Heart right ventricle (tissue), 16 donors: Measurements from ENCODE around the gene GREB1L. TPM values are rescaled to one million over a fixed set of nuclear protein-coding genes. Genes with fewer than 3 reads are reported as not detected.

Experiments used
- ATAC-seq, 8 donors: fragments of 200-7000 bp; cut with Tn5 transposase; one replicate each; pipeline ENCODE4 v1.9.1; 2020; ENCODE audit warnings: mild to moderate bottlenecking in 8 of 8, moderate library complexity in 8 of 8, moderate number of reproducible peaks in 1 of 8
- DNase-seq, 2 donors: peaks; one replicate each; pipeline ENCODE4 v3.0.0-alpha.2; 2020
- H3K27ac ChIP-seq, 10 donors: fragments of 200-600 bp; sonication (generic) in 2 of 10; one replicate each; pipeline versions ENCODE4 v1.5.0 to v1.8.0; 2020 to 2022; ENCODE audit warnings: mild to moderate bottlenecking in 3 of 10
- H3K27me3 ChIP-seq, 7 donors: fragments of 200-600 bp; one replicate each; pipeline ENCODE4 v1.8.0; 2021 to 2022; ENCODE audit warnings: mild to moderate bottlenecking in 2 of 7
- H3K36me3 ChIP-seq, 9 donors: fragments of 200-600 bp; sonication (generic) in 1 of 9; one replicate each; pipeline versions ENCODE4 v1.5.0 to v1.8.0; 2020 to 2022; ENCODE audit warnings: mild to moderate bottlenecking in 2 of 9
- H3K4me1 ChIP-seq, 9 donors: fragments of 200-600 bp; sonication (generic) in 1 of 9; one replicate each; pipeline versions ENCODE4 v1.5.0 to v1.8.0; 2020 to 2022; ENCODE audit warnings: mild to moderate bottlenecking in 4 of 9
- H3K4me3 ChIP-seq, 10 donors: fragments of 200-600 bp; sonication (generic) in 2 of 10; one replicate each; pipeline versions ENCODE4 v1.5.0 to v1.8.0; 2020 to 2022; ENCODE audit warnings: mild to moderate bottlenecking in 7 of 10, moderate library complexity in 2 of 10
- H3K9me3 ChIP-seq, 11 donors: fragments of 200-600 bp in 10 of 11; sonication (generic) in 2 of 11; one replicate each; pipeline versions ENCODE4 v1.5.0 to v1.8.0; 2013 to 2022; ENCODE audit warnings: mild to moderate bottlenecking in 2 of 11, control low read depth in 1 of 11, moderate library complexity in 1 of 11
- CTCF ChIP-seq, 9 donors: fragments of 200-600 bp; sonication (generic) in 2 of 9; IDR thresholded peaks; one replicate each; pipeline versions ENCODE4 v1.5.0 to v1.8.0; 2021 to 2022; ENCODE audit warnings: antibody characterized with exemption in 9 of 9, mild to moderate bottlenecking in 5 of 9, moderate library complexity in 1 of 9
- WGBS, 2 donors: extraction: QIAGEN DNeasy Blood & Tissue Kit; methylation state at CpG; one replicate each; pipeline ENCODE4 v1.1.7; 2013; ENCODE audit warnings: inconsistent platforms in 1 of 2; 5-methylcytosine and 5-hydroxymethylcytosine counted together
- intact Hi-C, 10 donors: fragments of 100-400 bp; cut with DNase I; formaldehyde crosslinking; loops; one replicate each; pipeline versions ENCODE4 v1.11.1 to v1.14.2; 2022
- polyA plus RNA-seq, 2 donors: library from polyadenylated mRNA; stranded (reverse); fragments of 200-250 nt; gene quantifications; one replicate each; pipeline ENCODE4 v1.2.3, GENCODE V29; 2013
- total RNA-seq, 10 donors: library from RNA; stranded (reverse); fragmentation: NEBNext Ultra II Directional in 3 of 10; extraction: Animal tissue kit (Norgen Biotek cat#: 25700) in 3 of 10; gene quantifications; one replicate each; pipeline versions ENCODE4 v1.2.1 to v1.2.4, GENCODE V29; 2021 to 2023
- donor health status: Arrhythmogenic right ventricular cardiomyopathy.
- donor health status: ischemic (EF 13 %, LVEDD 7.1; RV severe dilation, severe dysfunction).
- donor health status: healthy with polysubstance abuse.
- donor health status: DM: no; HTN: yes; CAD: no.
- donor health status: DM: no; HTN: no; CAD: no.
- donor health status: ischemic (EF 25% LVEDD 6.9; RV normal size, moderate dysfunction).
- donor health status: ischemic (EF 25% LVEDD 5.7; RV mildly dilated, moderate dysfunction).
- donor health status: healthy.
- donor health status: DM: yes; HTN: yes; CAD: no.
- donor health status: Ischemic cardiomyopathy.
- donor health status: ischemic (EF 35%, LVEDD 5.7; RV mildly dilated, moderate dysfunction).
- donor health status: nonischemic (EF 11% LVEDD 7.7; RV severe dilation, severe dysfunction).
- donor health status: DM: yes; HTN: yes; CAD: no.
- donor health status: PGD.
- donor health status: ischemic (EF 29% LVEDD 5.4; RV normal size, mild dysfunction).
- donor health status: nonischemic (EF 23%, LVEDD 6.1; RV moderate dilation, normal function).

Gene GREB1L
- total and polyA plus RNA-seq, 12 donors, result 0.54 to 14.3 (median 10.9) TPM

GRCh38 chr18:21389903-21390302 lies 147.9 kb downstream of the GREB1L start:
- peaks cover 0 to 14% (median 0%) of the 10 kb centered on the region in 9 donors for H3K4me1 ChIP-seq
- WGBS, 2 donors, result 96 to 100% methylated on average over 1 of the region's 1 CpG
- no peaks in the 10 kb centered on the region for H3K36me3 ChIP-seq
- peaks cover 0 to 6% (median 0%) of the 10 kb centered on the region in 7 donors for H3K27me3 ChIP-seq
- ATAC-seq (no peak), DNase-seq (no peak)
- intact Hi-C loops, result loop anchor here in 4 of 10 donors (10.0 kb wide), 4 partner anchors 45 to 155 kb away; partner anchors contain the start of gene GREB1L (in 1 of the 4)
- no peak for TF ChIP-seq CTCF (IDR thresholded peaks at IDR 0.05)
- H3K4me3 ChIP-seq, result no peak overlapping the region
- no peak overlapping the region for H3K27ac ChIP-seq
- no peaks in the 10 kb centered on the region for H3K9me3 ChIP-seq

GRCh38 chr18:21391074-21391673 lies 149.1 kb downstream of the GREB1L start:
- no peak for ATAC-seq
- Histone ChIP-seq H3K4me1 (peaks cover 0 to 14% (median 0%) of the 10 kb centered on the region in 9 donors), H3K36me3 (no peaks in the 10 kb centered on the region), H3K9me3 (no peaks in the 10 kb centered on the region), H3K27ac (no peak overlapping the region), H3K4me3 (no peak overlapping the region), H3K27me3 (peaks cover 0 to 6% (median 0%) of the 10 kb centered on the region in 7 donors)
- DNase-seq, result no peak
- intact Hi-C loops, result loop anchor here in 3 of 10 donors (10.0 kb wide), 3 partner anchors 46 to 156 kb away; partner anchors contain the start of gene GREB1L (in 1 of the 3)
- no peak for TF ChIP-seq CTCF (IDR thresholded peaks at IDR 0.05)
- 63 to 72% methylated on average over 3 of the region's 3 CpGs for WGBS, 2 donors

- intact Hi-C loops, result loop anchor here in 3 of 10 donors (10.0 kb wide), 3 partner anchors 49 to 159 kb away; partner anchors contain the start of gene GREB1L (in 1 of the 3)
- H3K4me1 ChIP-seq, result peaks cover 0 to 14% (median 0%) of the 10 kb centered on the region in 9 donors
- H3K4me3 ChIP-seq, result no peak overlapping the region
- DNase-seq (peak in 1 of 2 donors; percentile 58), ATAC-seq (peak; percentile 82 to 99 (median 96))
- no peaks in the 10 kb centered on the region for H3K9me3 ChIP-seq
- no peaks in the 10 kb centered on the region for H3K36me3 ChIP-seq
- WGBS, 2 donors, result 41 to 69% methylated on average over 3 of the region's 3 CpGs
- peaks cover 0 to 6% (median 0%) of the 10 kb centered on the region in 7 donors for H3K27me3 ChIP-seq
- TF ChIP-seq CTCF (IDR thresholded peaks at IDR 0.05), result no peak
- H3K27ac ChIP-seq, result peak overlapping the region in 1 of 10 donors; percentile 39
These were observed 152.0 kb downstream of the GREB1L start for GRCh38 chr18:21393986-21394385.

- intact Hi-C loops, result loop anchor here in 3 of 10 donors (10.0 kb wide), 3 partner anchors 53 to 163 kb away; partner anchors contain the start of gene GREB1L (in 1 of the 3)
- WGBS, 2 donors, result 80 to 91% methylated on average over 2 of the region's 2 CpGs
- Histone ChIP-seq H3K9me3 (no peaks in the 10 kb centered on the region), H3K36me3 (no peaks in the 10 kb centered on the region), H3K4me1 (peaks cover 0 to 14% (median 0%) of the 10 kb centered on the region in 9 donors), H3K27ac (no peak overlapping the region), H3K27me3 (no peaks in the 10 kb centered on the region), H3K4me3 (no peak overlapping the region)
- ATAC-seq (no peak), DNase-seq (no peak)
- TF ChIP-seq CTCF (IDR thresholded peaks at IDR 0.05), result no peak
These were observed 156.1 kb downstream of the GREB1L start for GRCh38 chr18:21398121-21398520.
